ENCODE data around the gene MAGEH1. TPM values are rescaled to one million over a fixed set of nuclear protein-coding genes. Genes with fewer than 3 reads are reported as not detected.

The MAGEH1 gene
- total RNA-seq, 1 experiment from 2014 or later: 8.6 TPM

GRCh38 chrX:55484948-55485347 is 33.0 kb downstream of the MAGEH1 start:
- Histone ChIP-seq H3K27me3 (replicated peaks; ENCODE audit: insufficient read depth, low read depth, low read length, poor library complexity) (no peaks in the 10 kb centered on the region), H3K27ac (ENCODE audit: low read depth, low read length, poor library complexity, severe bottlenecking) (no peak overlapping the region), H3K4me1 (ENCODE audit: insufficient read depth, low read length, poor library complexity, severe bottlenecking) (no peaks in the 10 kb centered on the region), H3K9me3 (ENCODE audit: low read depth, low read length, poor library complexity, severe bottlenecking) (no peaks in the 10 kb centered on the region), H3K4me3 (ENCODE audit: low read depth, low read length, poor library complexity, severe bottlenecking) (no peak overlapping the region), H3K36me3 (ENCODE audit: insufficient read depth, low read length, poor library complexity, severe bottlenecking) (no peaks in the 10 kb centered on the region)
- no TSS peak for BruUV-seq (replicated peaks)
- no peak for DNase-seq (ENCODE audit: low spot score)
- ChIA-PET CTCF (no interaction called here), POLR2A (ENCODE audit: low non-redundant PET) (no interaction called here)
- intact Hi-C loops (cut with micrococcal nuclease; ENCODE audit: unreplicated experiment): no loop called here
- TF ChIP-seq, protein P1, sequence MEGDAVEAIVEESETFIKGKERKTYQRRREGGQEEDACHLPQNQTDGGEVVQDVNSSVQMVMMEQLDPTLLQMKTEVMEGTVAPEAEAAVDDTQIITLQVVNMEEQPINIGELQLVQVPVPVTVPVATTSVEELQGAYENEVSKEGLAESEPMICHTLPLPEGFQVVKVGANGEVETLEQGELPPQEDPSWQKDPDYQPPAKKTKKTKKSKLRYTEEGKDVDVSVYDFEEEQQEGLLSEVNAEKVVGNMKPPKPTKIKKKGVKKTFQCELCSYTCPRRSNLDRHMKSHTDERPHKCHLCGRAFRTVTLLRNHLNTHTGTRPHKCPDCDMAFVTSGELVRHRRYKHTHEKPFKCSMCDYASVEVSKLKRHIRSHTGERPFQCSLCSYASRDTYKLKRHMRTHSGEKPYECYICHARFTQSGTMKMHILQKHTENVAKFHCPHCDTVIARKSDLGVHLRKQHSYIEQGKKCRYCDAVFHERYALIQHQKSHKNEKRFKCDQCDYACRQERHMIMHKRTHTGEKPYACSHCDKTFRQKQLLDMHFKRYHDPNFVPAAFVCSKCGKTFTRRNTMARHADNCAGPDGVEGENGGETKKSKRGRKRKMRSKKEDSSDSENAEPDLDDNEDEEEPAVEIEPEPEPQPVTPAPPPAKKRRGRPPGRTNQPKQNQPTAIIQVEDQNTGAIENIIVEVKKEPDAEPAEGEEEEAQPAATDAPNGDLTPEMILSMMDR (conservative IDR thresholded peaks at IDR 0.05; ENCODE audit: low read depth, low read length): no peak
- TF ChIP-seq EZH2 (IDR thresholded peaks at IDR 0.05; ENCODE audit: borderline replicate concordance, low read depth, low read length, poor library complexity, severe bottlenecking): no peak

DNA sequence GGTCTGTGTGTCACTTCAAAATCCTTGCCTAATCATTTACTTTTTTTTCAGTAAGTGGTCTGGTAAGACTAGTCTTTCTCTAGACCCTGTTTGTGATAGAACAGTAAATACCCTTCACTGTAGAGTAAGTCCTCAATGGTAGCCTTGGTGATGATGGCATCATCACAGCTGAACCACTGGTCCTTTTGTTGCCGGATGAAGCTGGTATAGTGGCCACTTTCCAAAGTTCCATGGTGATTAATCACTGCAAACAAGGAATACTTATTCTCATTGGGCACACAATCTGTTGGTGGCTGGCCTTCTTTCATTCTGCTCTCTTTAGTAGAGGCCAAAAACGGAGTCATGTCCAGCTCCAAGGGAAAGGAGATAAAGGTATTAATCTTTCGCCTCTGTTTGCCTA is 34.8 kb downstream of the MAGEH1 start:
- no TSS peak for BruUV-seq (replicated peaks)
- no peaks in the 10 kb centered on the region for H3K27me3 ChIP-seq (replicated peaks; ENCODE audit: insufficient read depth, low read depth, low read length, poor library complexity)
- no peaks in the 10 kb centered on the region for H3K9me3 ChIP-seq (ENCODE audit: low read depth, low read length, poor library complexity, severe bottlenecking)
- DNase-seq (ENCODE audit: low spot score): no peak
- TF ChIP-seq, protein P1 (conservative IDR thresholded peaks at IDR 0.05; ENCODE audit: low read depth, low read length): no peak
- no peak for TF ChIP-seq EZH2 (IDR thresholded peaks at IDR 0.05; ENCODE audit: borderline replicate concordance, low read depth, low read length, poor library complexity, severe bottlenecking)
- intact Hi-C loops (cut with micrococcal nuclease; ENCODE audit: unreplicated experiment): no loop called here
- CTCF ChIA-PET: no interaction called here
- POLR2A ChIA-PET (ENCODE audit: low non-redundant PET): no interaction called here
- no peaks in the 10 kb centered on the region for H3K4me1 ChIP-seq (ENCODE audit: insufficient read depth, low read length, poor library complexity, severe bottlenecking)
- no peaks in the 10 kb centered on the region for H3K36me3 ChIP-seq (ENCODE audit: insufficient read depth, low read length, poor library complexity, severe bottlenecking)
- no peak overlapping the region for H3K27ac ChIP-seq (ENCODE audit: low read depth, low read length, poor library complexity, severe bottlenecking)
- H3K4me3 ChIP-seq (ENCODE audit: low read depth, low read length, poor library complexity, severe bottlenecking): no peak overlapping the region

GRCh38 chrX:55487143-55487542 is 35.2 kb downstream of the MAGEH1 start:
- BruUV-seq (replicated peaks): no TSS peak
- no peak overlapping the region for H3K27ac ChIP-seq (ENCODE audit: low read depth, low read length, poor library complexity, severe bottlenecking)
- TF ChIP-seq, protein P1 (conservative IDR thresholded peaks at IDR 0.05; ENCODE audit: low read depth, low read length): no peak
- TF ChIP-seq EZH2 (IDR thresholded peaks at IDR 0.05; ENCODE audit: borderline replicate concordance, low read depth, low read length, poor library complexity, severe bottlenecking): no peak

More at GRCh38 chrX:55487143-55487542, 35.2 kb downstream of the MAGEH1 start:
- ChIA-PET CTCF (no interaction called here), POLR2A (ENCODE audit: low non-redundant PET) (no interaction called here)
- Histone ChIP-seq H3K9me3 (ENCODE audit: low read depth, low read length, poor library complexity, severe bottlenecking) (no peaks in the 10 kb centered on the region), H3K4me3 (ENCODE audit: low read depth, low read length, poor library complexity, severe bottlenecking) (no peak overlapping the region), H3K36me3 (ENCODE audit: insufficient read depth, low read length, poor library complexity, severe bottlenecking) (no peaks in the 10 kb centered on the region), H3K4me1 (ENCODE audit: insufficient read depth, low read length, poor library complexity, severe bottlenecking) (no peaks in the 10 kb centered on the region), H3K27me3 (replicated peaks; ENCODE audit: insufficient read depth, low read depth, low read length, poor library complexity) (no peaks in the 10 kb centered on the region)
- intact Hi-C loops (cut with micrococcal nuclease; ENCODE audit: unreplicated experiment): no loop called here
- DNase-seq (ENCODE audit: low spot score): no peak
